ENCODE data around the gene VAV1. TPM values are rescaled to one million over a fixed set of nuclear protein-coding genes. Genes with fewer than 3 reads are reported as not detected.
A peak's percentile ranks its signal among the peaks of the same experiment; 100 is the strongest.

The VAV1 gene
- total and polyA plus RNA-seq, 9 of the 15 experiments (the other 6 are each of a cell fraction or from before 2014, with no cell fraction given): 0.46 to 20.1 (median 11.1) TPM

GRCh38 chr19:6753178-6754031, 19.1 kb upstream of the VAV1 start (continued):
- peak; percentile 80 for TF ChIP-seq PRDM10 (IDR thresholded peaks at IDR 0.05; ENCODE audit: partially characterized antibody)
- TF ChIP-seq THRAP3 (IDR thresholded peaks at IDR 0.05; ENCODE audit: borderline replicate concordance): no peak
- no peak for TF ChIP-seq THAP12 (CRISPR knock-in tag; IDR thresholded peaks at IDR 0.05)
- TF ChIP-seq U2AF1 (optimal IDR thresholded peaks at IDR 0.05; ENCODE audit: low read depth, low read length): no peak
- TF ChIP-seq PRMT5 (CRISPR knock-in tag; IDR thresholded peaks at IDR 0.05): no peak
- TF ChIP-seq ZNF583 (CRISPR knock-in tag; IDR thresholded peaks at IDR 0.05): no peak
- TF ChIP-seq HMG20A (CRISPR knock-in tag; conservative IDR thresholded peaks at IDR 0.05): no peak
- 0 out of 2 replicates have a peak, but pooled peaks have one; percentile 25 for TF ChIP-seq HBP1 (CRISPR knock-in tag; IDR thresholded peaks at IDR 0.05)
- no peak for TF ChIP-seq ZNF586 (CRISPR knock-in tag; conservative IDR thresholded peaks at IDR 0.05)
- TF ChIP-seq EP400 (IDR thresholded peaks at IDR 0.05): peak; percentile 98
- peak; percentile 37; the same call in 1 of the 2 replicates for TF ChIP-seq CBX1 (IDR thresholded peaks at IDR 0.05; ENCODE audit: low read depth)
- TF ChIP-seq PBX2 (CRISPR knock-in tag; IDR thresholded peaks at IDR 0.05; ENCODE audit: low read depth): no peak
- peak; percentile 57 for TF ChIP-seq PBX2 (tag; conservative IDR thresholded peaks at IDR 0.05; ENCODE audit: low read depth)
- TF ChIP-seq FOXP1 (CRISPR knock-in tag; IDR thresholded peaks at IDR 0.05): peak; percentile 86; the same call in 1 of the 2 replicates
- no peak for TF ChIP-seq SLC30A9 (CRISPR knock-in tag; IDR thresholded peaks at IDR 0.05)
- no peak for TF ChIP-seq ETV6 (IDR thresholded peaks at IDR 0.05; ENCODE audit: borderline replicate concordance in 1 of 2, low read depth in 2 of 2, low read length in 1 of 2)
- no peak for TF ChIP-seq ETV6 (CRISPR knock-in tag; IDR thresholded peaks at IDR 0.05; ENCODE audit: borderline replicate concordance)

Data from K562 (cell line).